HepG2 (cell line): ENCODE data around the gene KRTAP5-1. TPM values are rescaled to one million over a fixed set of nuclear protein-coding genes. Genes with fewer than 3 reads are reported as not detected.

ENCODE experiments used
- DRAP1 ChIP-seq: IDR thresholded peaks from 2 replicates; pipeline ENCODE4 v1.6.1; 2016; ENCODE audit warnings: missing genetic modification reagents, missing compliant biosample characterization
- GZF1 ChIP-seq: sonication (generic); formaldehyde crosslinking; IDR thresholded peaks from 2 replicates; pipeline ENCODE4 v1.5.1; 2020; ENCODE audit warnings: mild to moderate bottlenecking, missing genetic modification reagents
- KDM2A ChIP-seq: sonication (generic); formaldehyde crosslinking; IDR thresholded peaks from 2 replicates; pipeline ENCODE4 v1.4.0; 2020; ENCODE audit warnings: low read depth, missing genetic modification reagents, borderline replicate concordance
- KDM5B ChIP-seq: sonication (generic); formaldehyde crosslinking; IDR thresholded peaks from 2 replicates; pipeline ENCODE4 v1.4.0; 2020; ENCODE audit warnings: missing genetic modification reagents, mild to moderate bottlenecking, borderline replicate concordance
- MTF2 ChIP-seq: sonication (generic); formaldehyde crosslinking; IDR thresholded peaks from 2 replicates; pipeline ENCODE4 v1.5.0; 2020; ENCODE audit warnings: missing genetic modification reagents, borderline replicate concordance
- NFE2L2 ChIP-seq: fragments of 150-350 bp; IDR thresholded peaks from 2 replicates; pipeline ENCODE4 v1.6.1; 2014; ENCODE audit warnings: low read length
- SCMH1 ChIP-seq: sonication (generic); formaldehyde crosslinking; IDR thresholded peaks from 2 replicates; pipeline ENCODE4 v1.9.0; 2021; ENCODE audit warnings: missing genetic modification reagents, mild to moderate bottlenecking, borderline replicate concordance
- TAF1 ChIP-seq: sonication (generic); formaldehyde crosslinking; IDR thresholded peaks from 2 replicates; pipeline ENCODE4 v1.4.0; 2020; ENCODE audit warnings: missing genetic modification reagents
- ZKSCAN8 ChIP-seq: IDR thresholded peaks from 2 replicates; pipeline ENCODE4 v1.6.1; 2016; ENCODE audit warnings: borderline replicate concordance, missing genetic modification reagents, missing compliant biosample characterization
- ZNF121 ChIP-seq: sonication (generic); formaldehyde crosslinking; IDR thresholded peaks from 2 replicates; pipeline ENCODE4 v1.5.0; 2020; ENCODE audit warnings: mild to moderate bottlenecking, missing genetic modification reagents
- ZNF24 ChIP-seq: fragments of 450-650 bp; IDR thresholded peaks from 2 replicates; pipeline ENCODE4 v1.6.1; 2017; ENCODE audit warnings: antibody characterized with exemption, mild to moderate bottlenecking
- ZNF30 ChIP-seq: sonication (generic); formaldehyde crosslinking; IDR thresholded peaks from 2 replicates; pipeline ENCODE4 v1.5.0; 2020; ENCODE audit warnings: mild to moderate bottlenecking, missing genetic modification reagents
- ZSCAN22 ChIP-seq: sonication (generic); formaldehyde crosslinking; IDR thresholded peaks from 2 replicates; pipeline ENCODE4 v1.4.0; 2020; ENCODE audit warnings: mild to moderate bottlenecking, missing genetic modification reagents
- ZSCAN29 ChIP-seq: sonication (generic); formaldehyde crosslinking; conservative IDR thresholded peaks from 2 replicates; pipeline ENCODE4 v1.4.0; 2020; ENCODE audit warnings: mild to moderate bottlenecking, missing genetic modification reagents
- ZSCAN5A ChIP-seq: sonication (generic); formaldehyde crosslinking; IDR thresholded peaks from 2 replicates; pipeline ENCODE4 v1.8.0; 2022; ENCODE audit warnings: mild to moderate bottlenecking, missing genetic modification reagents, borderline replicate concordance
- polyA plus RNA-seq, 8 experiments: library from polyadenylated mRNA; depleted of rRNA in 3 of 8; stranded (reverse) in 7 of 8; unstranded in 1 of 8; fragments of >200 nt; fragmentation: Illumina TruSeq in 4 of 8; extraction: Trizol in 4 of 8; gene quantifications; 2 replicates each; pipeline versions ENCODE4 v1.2.1 to v1.2.3, GENCODE V29; 2011 to 2016; ENCODE audit warnings: low read depth in 4 of 8, missing spikeins in 1 of 8, mixed read lengths in 1 of 8; ENCODE audit not compliant: insufficient read depth in 1 of 8
- total RNA-seq, 5 experiments: library from RNA; depleted of rRNA; stranded (reverse); fragments of >200 nt; fragmentation: Illumina TruSeq; extraction: Trizol; gene quantifications; 2 replicates each; pipeline ENCODE4 v1.2.3, GENCODE V29; 2016; ENCODE audit warnings: low read depth in 1 of 5
- TF ChIP-seq, protein P1 (sequence below): sonication (generic); formaldehyde crosslinking; IDR thresholded peaks from 2 replicates; pipeline ENCODE4 v1.4.0; 2020; ENCODE audit warnings: mild to moderate bottlenecking, missing genetic modification reagents
- TF ChIP-seq, protein P2 (sequence below): IDR thresholded peaks from 2 replicates; pipeline ENCODE4 v1.6.1; 2012; ENCODE audit warnings: low read depth, low read length, improper control_type of control experiment

Gene KRTAP5-1
- total and polyA plus RNA-seq, 2 of the 13 experiments (the other 11 are each of a cell fraction or from before 2014, with no cell fraction given): not detected

DNA sequence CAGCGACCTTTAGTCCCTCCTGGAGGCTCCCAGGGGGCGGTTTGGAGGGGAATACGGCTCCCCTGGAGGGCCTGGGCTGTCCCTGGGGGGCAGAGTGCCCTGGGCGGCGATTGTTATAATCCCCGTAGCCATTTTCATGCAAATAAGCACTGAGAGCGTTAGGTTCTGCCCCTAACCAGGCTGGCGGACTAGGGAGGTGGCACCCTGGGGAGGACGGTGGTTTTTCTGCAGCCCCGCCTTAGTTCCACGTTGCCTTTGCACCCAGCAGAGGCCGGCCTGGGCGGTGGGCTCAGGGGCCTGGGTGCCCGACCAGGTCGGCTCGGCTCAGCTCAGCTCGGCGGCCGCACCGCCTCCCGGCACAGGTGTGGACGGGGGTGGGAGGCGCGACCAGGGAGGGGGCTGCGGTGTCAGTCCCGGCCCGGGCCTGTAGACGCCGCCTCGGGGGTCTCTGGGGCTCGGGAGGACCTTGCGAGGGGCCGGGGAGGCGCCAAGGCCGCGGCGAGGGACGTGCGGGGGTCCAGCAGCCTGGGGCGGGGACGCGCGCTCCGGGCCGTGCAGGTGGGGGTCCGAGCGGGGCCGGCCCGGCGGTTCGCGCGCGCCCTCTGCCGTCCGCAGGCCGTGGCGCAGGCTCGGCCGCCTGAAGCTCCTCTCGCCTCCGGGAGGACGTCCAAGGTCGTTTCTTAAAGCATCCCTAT lies 10.7 kb downstream of the KRTAP5-1 start (continued):
- TF ChIP-seq DRAP1 (CRISPR knock-in tag): no peak
- no peak for TF ChIP-seq ZSCAN22
- no peak for TF ChIP-seq ZNF121 (CRISPR knock-in tag)
- no peak for TF ChIP-seq GZF1 (CRISPR knock-in tag)
- TF ChIP-seq KDM2A (CRISPR knock-in tag): peak; percentile 38; the same call in 1 of the 2 replicates
- no peak for TF ChIP-seq SCMH1
- TF ChIP-seq NFE2L2: no peak
- TF ChIP-seq MTF2 (CRISPR knock-in tag): no peak; the same call in 1 of the 2 replicates
- TF ChIP-seq ZNF30 (CRISPR knock-in tag): no peak
- no peak for TF ChIP-seq TAF1
- no peak for TF ChIP-seq ZNF24
- TF ChIP-seq, protein P1, sequence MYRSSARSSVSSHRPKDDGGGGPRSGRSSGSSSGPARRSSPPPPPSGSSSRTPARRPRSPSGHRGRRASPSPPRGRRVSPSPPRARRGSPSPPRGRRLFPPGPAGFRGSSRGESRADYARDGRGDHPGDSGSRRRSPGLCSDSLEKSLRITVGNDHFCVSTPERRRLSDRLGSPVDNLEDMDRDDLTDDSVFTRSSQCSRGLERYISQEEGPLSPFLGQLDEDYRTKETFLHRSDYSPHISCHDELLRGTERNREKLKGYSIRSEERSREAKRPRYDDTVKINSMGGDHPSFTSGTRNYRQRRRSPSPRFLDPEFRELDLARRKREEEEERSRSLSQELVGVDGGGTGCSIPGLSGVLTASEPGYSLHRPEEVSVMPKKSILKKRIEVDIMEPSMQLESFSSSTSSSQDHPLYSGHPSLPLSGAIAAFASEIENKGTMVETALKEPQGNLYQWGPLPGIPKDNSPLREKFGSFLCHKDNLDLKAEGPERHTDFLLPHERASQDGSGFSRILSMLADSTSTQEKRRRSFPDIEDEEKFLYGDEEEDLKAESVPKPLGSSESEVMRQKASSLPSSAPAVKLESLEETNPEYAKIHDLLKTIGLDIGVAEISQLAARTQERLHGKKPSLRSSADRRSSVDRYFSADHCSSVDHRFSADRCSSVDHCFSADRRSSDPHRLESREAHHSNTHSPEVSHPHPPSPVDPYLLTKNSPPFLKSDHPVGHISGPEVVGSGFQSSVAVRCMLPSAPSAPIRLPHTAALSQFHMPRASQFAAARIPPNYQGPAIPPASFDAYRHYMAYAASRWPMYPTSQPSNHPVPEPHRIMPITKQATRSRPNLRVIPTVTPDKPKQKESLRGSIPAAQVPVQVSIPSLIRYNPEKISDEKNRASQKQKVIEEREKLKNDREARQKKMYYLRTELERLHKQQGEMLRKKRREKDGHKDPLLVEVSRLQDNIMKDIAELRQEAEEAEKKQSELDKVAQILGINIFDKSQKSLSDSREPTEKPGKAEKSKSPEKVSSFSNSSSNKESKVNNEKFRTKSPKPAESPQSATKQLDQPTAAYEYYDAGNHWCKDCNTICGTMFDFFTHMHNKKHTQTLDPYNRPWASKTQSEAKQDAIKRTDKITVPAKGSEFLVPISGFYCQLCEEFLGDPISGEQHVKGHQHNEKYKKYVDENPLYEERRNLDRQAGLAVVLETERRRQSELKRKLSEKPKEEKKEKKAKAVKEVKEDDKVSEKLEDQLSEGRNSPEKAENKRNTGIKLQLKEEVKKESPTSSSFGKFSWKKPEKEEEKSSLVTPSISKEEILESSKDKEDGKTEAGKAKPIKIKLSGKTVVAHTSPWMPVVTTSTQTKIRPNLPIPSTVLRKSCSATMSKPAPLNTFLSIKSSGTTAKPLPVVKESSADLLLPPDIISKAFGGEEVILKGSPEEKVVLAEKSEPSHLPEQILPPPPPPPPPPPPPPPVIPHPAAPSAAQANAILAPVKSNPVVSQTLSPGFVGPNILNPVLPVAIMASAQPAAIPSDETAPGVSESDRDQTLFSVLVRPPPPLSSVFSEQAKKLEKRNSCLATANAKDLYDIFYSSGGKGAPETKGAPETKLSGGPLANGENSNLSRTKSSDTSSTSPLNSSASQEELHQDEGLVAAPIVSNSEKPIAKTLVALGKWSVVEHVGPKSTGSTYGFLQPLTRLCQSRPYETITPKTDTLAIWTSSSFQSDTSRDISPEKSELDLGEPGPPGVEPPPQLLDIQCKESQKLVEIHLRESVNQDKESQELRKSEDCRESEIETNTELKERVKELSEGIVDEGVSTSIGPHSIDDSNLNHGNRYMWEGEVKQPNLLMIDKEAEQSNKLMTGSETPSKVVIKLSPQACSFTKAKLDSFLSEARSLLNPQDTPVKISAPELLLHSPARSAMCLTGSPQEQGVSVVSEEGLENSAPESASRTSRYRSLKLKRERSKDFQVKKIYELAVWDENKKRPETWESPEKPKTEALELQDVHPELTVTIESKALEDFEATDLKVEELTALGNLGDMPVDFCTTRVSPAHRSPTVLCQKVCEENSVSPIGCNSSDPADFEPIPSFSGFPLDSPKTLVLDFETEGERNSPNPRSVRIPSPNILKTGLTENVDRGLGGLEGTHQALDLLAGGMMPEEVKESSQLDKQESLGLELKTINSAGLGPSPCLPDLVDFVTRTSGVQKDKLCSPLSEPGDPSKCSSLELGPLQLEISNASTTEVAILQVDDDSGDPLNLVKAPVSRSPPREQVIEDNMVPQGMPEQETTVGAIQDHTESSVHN (CRISPR knock-in tag): no peak
- no peak for TF ChIP-seq ZKSCAN8 (CRISPR knock-in tag)
- TF ChIP-seq, protein P2, sequence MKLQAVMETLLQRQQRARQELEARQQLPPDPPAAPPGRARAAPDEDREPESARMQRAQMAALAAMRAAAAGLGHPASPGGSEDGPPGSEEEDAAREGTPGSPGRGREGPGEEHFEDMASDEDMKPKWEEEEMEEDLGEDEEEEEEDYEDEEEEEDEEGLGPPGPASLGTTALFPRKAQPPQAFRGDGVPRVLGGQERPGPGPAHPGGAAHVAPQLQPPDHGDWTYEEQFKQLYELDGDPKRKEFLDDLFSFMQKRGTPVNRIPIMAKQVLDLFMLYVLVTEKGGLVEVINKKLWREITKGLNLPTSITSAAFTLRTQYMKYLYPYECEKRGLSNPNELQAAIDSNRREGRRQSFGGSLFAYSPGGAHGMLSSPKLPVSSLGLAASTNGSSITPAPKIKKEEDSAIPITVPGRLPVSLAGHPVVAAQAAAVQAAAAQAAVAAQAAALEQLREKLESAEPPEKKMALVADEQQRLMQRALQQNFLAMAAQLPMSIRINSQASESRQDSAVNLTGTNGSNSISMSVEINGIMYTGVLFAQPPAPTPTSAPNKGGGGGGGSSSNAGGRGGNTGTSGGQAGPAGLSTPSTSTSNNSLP: no peak
- peak; percentile 21; the same call in 1 of the 2 replicates for TF ChIP-seq KDM5B
- no peak for TF ChIP-seq ZSCAN5A
- TF ChIP-seq ZSCAN29 (CRISPR knock-in tag): no peak
